Measurements from ENCODE around the gene TTC8. TPM values are rescaled to one million over a fixed set of nuclear protein-coding genes. Genes with fewer than 3 reads are reported as not detected.
"Not testable (repeated sequence)": the region's sequence is repeated elsewhere in the genome, so short reads cannot be mapped to it uniquely, and the experiment has no call there.

Gene TTC8
- total and polyA plus RNA-seq, 4 experiments from 2014 or later = 1.2 to 1.5 (median 1.5) TPM

GRCh38 chr14:88802596-88802995, 21.9 kb upstream of the TTC8 start:
- intact Hi-C loops (cut with micrococcal nuclease) = no loop called here
- peaks cover 14 to 24% of the 10 kb centered on the region in 2 donors for H3K27me3 Mint-ChIP-seq
- POLR2A ChIA-PET (ENCODE audit: partially characterized antibody) = no interaction called here

GRCh38 chr14:88804035-88804434, 20.4 kb upstream of the TTC8 start:
- H3K27me3 ChIP-seq (ENCODE audit: insufficient read depth, low read length) = peaks cover 5% of the 10 kb centered on the region
- Mint-ChIP-seq H3K4me1 (no peaks in the 10 kb centered on the region), H3K4me3 (no peak overlapping the region), H3K9me3 (peaks cover 5 to 17% (median 8%) of the 10 kb centered on the region in 8 donors), H3K27ac (no peak overlapping the region), H3K36me3 (peaks cover 0 to 3% of the 10 kb centered on the region in 2 donors), H3K27me3 (peaks cover 14 to 24% of the 10 kb centered on the region in 2 donors)
- ChIA-PET POLR2A (ENCODE audit: partially characterized antibody) (interaction anchor here (1.5 kb wide), 1 partner anchor 11 kb away, joined by 3 read pairs; the partner anchor contains the start of gene EML5), CTCF (ENCODE audit: partially characterized antibody) (interaction anchor here (0.6 kb wide), 1 partner anchor 991 kb away, joined by 5 read pairs; no protein-coding TSS in a partner anchor)
- no peak overlapping the region for H3K27ac ChIP-seq (ENCODE audit: low read depth, low read length)
- no peaks in the 10 kb centered on the region for H3K4me1 ChIP-seq (ENCODE audit: insufficient read depth, low read length)
- H3K4me3 ChIP-seq (ENCODE audit: low read length in 2 of 2) = no peak overlapping the region
- no peak for DNase-seq
- intact Hi-C loops (cut with micrococcal nuclease) = no loop called here
- no peaks in the 10 kb centered on the region for H3K9me3 ChIP-seq (ENCODE audit: control insufficient read depth in 1 of 2, low read length in 2 of 2)
- no peaks in the 10 kb centered on the region for H3K36me3 ChIP-seq (ENCODE audit: insufficient read depth, low read length)

More at GRCh38 chr14:88802596-88802995, 21.9 kb upstream of the TTC8 start:
- Mint-ChIP-seq H3K36me3 (no peaks in the 10 kb centered on the region), H3K9me3 (peaks cover 0 to 6% (median 3%) of the 10 kb centered on the region in 8 donors), H3K4me3 (no peak overlapping the region), H3K27ac (no peak overlapping the region), H3K4me1 (no peaks in the 10 kb centered on the region)
- Histone ChIP-seq H3K4me1 (ENCODE audit: insufficient read depth, low read length) (no peaks in the 10 kb centered on the region), H3K4me3 (ENCODE audit: low read length in 2 of 2) (no peak overlapping the region), H3K27ac (ENCODE audit: low read depth, low read length) (no peak overlapping the region), H3K9me3 (ENCODE audit: control insufficient read depth in 1 of 2, low read length in 2 of 2) (no peaks in the 10 kb centered on the region), H3K36me3 (ENCODE audit: insufficient read depth, low read length) (no peaks in the 10 kb centered on the region), H3K27me3 (ENCODE audit: insufficient read depth, low read length) (peaks cover 5% of the 10 kb centered on the region)
- no peak for DNase-seq
- CTCF ChIA-PET (ENCODE audit: partially characterized antibody) = no interaction called here

GRCh38 chr14:88804477-88804876, 20.0 kb upstream of the TTC8 start:
- Histone ChIP-seq H3K4me3 (ENCODE audit: low read length in 2 of 2) (no peak overlapping the region), H3K9me3 (ENCODE audit: control insufficient read depth in 1 of 2, low read length in 2 of 2) (no peaks in the 10 kb centered on the region), H3K4me1 (ENCODE audit: insufficient read depth, low read length) (no peaks in the 10 kb centered on the region), H3K27me3 (ENCODE audit: insufficient read depth, low read length) (peaks cover 5% of the 10 kb centered on the region), H3K27ac (ENCODE audit: low read depth, low read length) (no peak overlapping the region), H3K36me3 (ENCODE audit: insufficient read depth, low read length) (no peaks in the 10 kb centered on the region)
- H3K9me3 Mint-ChIP-seq = peaks cover 5 to 19% (median 9%) of the 10 kb centered on the region in 8 donors
- H3K4me3 Mint-ChIP-seq = no peak overlapping the region
- ChIA-PET CTCF (ENCODE audit: partially characterized antibody) (interaction anchor here (0.6 kb wide), 1 partner anchor 990 kb away, joined by 5 read pairs; no protein-coding TSS in a partner anchor), POLR2A (ENCODE audit: partially characterized antibody) (interaction anchor here (1.5 kb wide), 1 partner anchor 12 kb away, joined by 3 read pairs; the partner anchor contains the start of gene EML5)
- H3K4me1 Mint-ChIP-seq = no peaks in the 10 kb centered on the region
- H3K27ac Mint-ChIP-seq = no peak overlapping the region
- no peak for DNase-seq
- H3K36me3 Mint-ChIP-seq = peaks cover 0 to 3% of the 10 kb centered on the region in 2 donors
- intact Hi-C loops (cut with micrococcal nuclease) = no loop called here
- peaks cover 14 to 24% of the 10 kb centered on the region in 2 donors for H3K27me3 Mint-ChIP-seq

GRCh38 chr14:88808359-88808758, 16.1 kb upstream of the TTC8 start:
- Mint-ChIP-seq H3K27ac (no peak overlapping the region), H3K4me3 (no peak overlapping the region), H3K36me3 (peaks cover 0 to 3% of the 10 kb centered on the region in 2 donors), H3K9me3 (peaks cover 5 to 21% (median 9%) of the 10 kb centered on the region in 8 donors), H3K4me1 (no peaks in the 10 kb centered on the region), H3K27me3 (peaks cover 13 to 20% of the 10 kb centered on the region in 2 donors)
- H3K27me3 ChIP-seq (ENCODE audit: insufficient read depth, low read length) = peaks cover 5% of the 10 kb centered on the region
- H3K27ac ChIP-seq (ENCODE audit: low read depth, low read length) = no peak overlapping the region
- H3K9me3 ChIP-seq (ENCODE audit: control insufficient read depth in 1 of 2, low read length in 2 of 2) = no peaks in the 10 kb centered on the region
- no peaks in the 10 kb centered on the region for H3K4me1 ChIP-seq (ENCODE audit: insufficient read depth, low read length)
- ChIA-PET POLR2A (ENCODE audit: partially characterized antibody) (no interaction called here), CTCF (ENCODE audit: partially characterized antibody) (no interaction called here)
- no peak for DNase-seq
- intact Hi-C loops (cut with micrococcal nuclease) = no loop called here
- no peaks in the 10 kb centered on the region for H3K36me3 ChIP-seq (ENCODE audit: insufficient read depth, low read length)
- no peak overlapping the region for H3K4me3 ChIP-seq (ENCODE audit: low read length in 2 of 2)

GRCh38 chr14:88815980-88816379, 8.5 kb upstream of the TTC8 start:
- Histone ChIP-seq H3K9me3 (ENCODE audit: control insufficient read depth in 1 of 2, low read length in 2 of 2) (no peaks in the 10 kb centered on the region), H3K27ac (ENCODE audit: low read depth, low read length) (no peak overlapping the region), H3K36me3 (ENCODE audit: insufficient read depth, low read length) (no peaks in the 10 kb centered on the region), H3K27me3 (ENCODE audit: insufficient read depth, low read length) (no peaks in the 10 kb centered on the region), H3K4me3 (ENCODE audit: low read length in 2 of 2) (no peak overlapping the region), H3K4me1 (ENCODE audit: insufficient read depth, low read length) (no peaks in the 10 kb centered on the region)
- Mint-ChIP-seq H3K36me3 (no peaks in the 10 kb centered on the region), H3K27ac (no peak overlapping the region), H3K9me3 (no peaks in the 10 kb centered on the region), H3K4me1 (no peaks in the 10 kb centered on the region), H3K27me3 (peaks cover 24 to 32% of the 10 kb centered on the region in 2 donors), H3K4me3 (no peak overlapping the region)
- POLR2A ChIA-PET (ENCODE audit: partially characterized antibody) = no interaction called here
- intact Hi-C loops (cut with micrococcal nuclease) = no loop called here
- CTCF ChIA-PET (ENCODE audit: partially characterized antibody) = no interaction called here
- no peak for DNase-seq

GRCh38 chr14:88818018-88818417, 6.4 kb upstream of the TTC8 start:
- Mint-ChIP-seq H3K27ac (no peak overlapping the region), H3K4me1 (no peaks in the 10 kb centered on the region), H3K27me3 (peaks cover 21 to 27% of the 10 kb centered on the region in 2 donors), H3K4me3 (no peak overlapping the region), H3K36me3 (no peaks in the 10 kb centered on the region), H3K9me3 (no peaks in the 10 kb centered on the region)
- no peaks in the 10 kb centered on the region for H3K36me3 ChIP-seq (ENCODE audit: insufficient read depth, low read length)
- no peaks in the 10 kb centered on the region for H3K27me3 ChIP-seq (ENCODE audit: insufficient read depth, low read length)
- H3K4me1 ChIP-seq (ENCODE audit: insufficient read depth, low read length) = no peaks in the 10 kb centered on the region
- intact Hi-C loops (cut with micrococcal nuclease) = no loop called here
- DNase-seq = no peak
- no peaks in the 10 kb centered on the region for H3K9me3 ChIP-seq (ENCODE audit: control insufficient read depth in 1 of 2, low read length in 2 of 2)
- POLR2A ChIA-PET (ENCODE audit: partially characterized antibody) = no interaction called here
- no peak overlapping the region for H3K27ac ChIP-seq (ENCODE audit: low read depth, low read length)
- no peak overlapping the region for H3K4me3 ChIP-seq (ENCODE audit: low read length in 2 of 2)
- CTCF ChIA-PET (ENCODE audit: partially characterized antibody) = interaction anchor here (0.7 kb wide), 1 partner anchor 122 kb away, joined by 4 read pairs; no protein-coding TSS in a partner anchor

- H3K27me3 Mint-ChIP-seq = peaks cover 21 to 27% of the 10 kb centered on the region in 2 donors
- H3K9me3 ChIP-seq (ENCODE audit: control insufficient read depth in 1 of 2, low read length in 2 of 2); H3K27me3 ChIP-seq (ENCODE audit: insufficient read depth, low read length); H3K27ac ChIP-seq (ENCODE audit: low read depth, low read length); DNase-seq; POLR2A ChIA-PET (ENCODE audit: partially characterized antibody); H3K36me3 ChIP-seq (ENCODE audit: insufficient read depth, low read length); CTCF ChIA-PET (ENCODE audit: partially characterized antibody); H3K9me3 Mint-ChIP-seq; H3K27ac Mint-ChIP-seq; H3K4me1 ChIP-seq (ENCODE audit: insufficient read depth, low read length); H3K4me1 Mint-ChIP-seq; H3K36me3 Mint-ChIP-seq; H3K4me3 Mint-ChIP-seq; H3K4me3 ChIP-seq (ENCODE audit: low read length in 2 of 2): not testable (repeated sequence)
- intact Hi-C loops (cut with micrococcal nuclease) = loop anchor here (10.0 kb wide), 1 partner anchor 1135 kb away; the partner anchor contains the start of genes EFCAB11 and TDP1
Observed at GRCh38 chr14:88819674-88820073, 4.8 kb upstream of the TTC8 start.

Data from CD4-positive, alpha-beta memory T cell (primary cell).